HCT116 (cell line): Measurements from ENCODE around the gene NRXN2.

Experiments used
- CBX3 ChIP-seq: IDR thresholded peaks from 2 replicates; pipeline ENCODE4 v1.6.1; 2012; ENCODE audit warnings: low read depth
- CEBPB ChIP-seq: IDR thresholded peaks from 2 replicates; pipeline ENCODE4 v1.6.1; 2012; ENCODE audit warnings: low read depth
- EGR1 ChIP-seq: IDR thresholded peaks from 2 replicates; pipeline ENCODE4 v1.6.1; 2012; ENCODE audit warnings: low read depth
- EZH2 ChIP-seq: fragments of 200-600 bp; sonication (generic); IDR thresholded peaks from 2 replicates; pipeline ENCODE4 v1.6.1; 2017; ENCODE audit warnings: antibody characterized with exemption, mixed run types
- JUND ChIP-seq: IDR thresholded peaks from 2 replicates; pipeline ENCODE4 v1.6.1; 2012
- POLR2A ChIP-seq: IDR thresholded peaks from 2 replicates; pipeline ENCODE4 v1.7.0; 2011; ENCODE audit warnings: borderline replicate concordance; ENCODE audit not compliant: insufficient read depth, insufficient read length; ENCODE audit errors: extremely low read depth
- POLR2AphosphoS5 ChIP-seq: IDR thresholded peaks from 2 replicates; pipeline ENCODE4 v1.6.1; 2011; ENCODE audit warnings: mild to moderate bottlenecking, low read depth, low read length, moderate library complexity
- RAD21 ChIP-seq: IDR thresholded peaks from 2 replicates; pipeline ENCODE4 v1.6.1; 2012; ENCODE audit warnings: low read depth, mild to moderate bottlenecking
- SIN3A ChIP-seq: IDR thresholded peaks from 2 replicates; pipeline ENCODE4 v1.6.1; 2012; ENCODE audit warnings: low read depth
- TCF7L2 ChIP-seq: IDR thresholded peaks from 2 replicates; pipeline ENCODE4 v1.7.0; 2011; ENCODE audit warnings: borderline replicate concordance, inconsistent platforms; ENCODE audit not compliant: insufficient read depth, insufficient read length; ENCODE audit errors: extremely low read depth
- ZFX ChIP-seq: fragments of 450-650 bp; IDR thresholded peaks from 2 replicates; pipeline ENCODE4 v1.6.1; 2017
- ZNF274 ChIP-seq: fragments of 200-500 bp; sonication (Bioruptor generic); IDR thresholded peaks from 2 replicates; pipeline ENCODE4 v1.6.1; 2014; ENCODE audit warnings: mild to moderate bottlenecking, low read depth, low read length, inconsistent platforms
- TF ChIP-seq, protein P1 (sequence below), 3 experiments: fragments of 200-600 bp in 1 of 3; sonication (generic) in 1 of 3; IDR thresholded peaks in 2 of 3; conservative IDR thresholded peaks in 1 of 3; 2 replicates each; pipeline ENCODE4 v1.5.1; 2012 to 2017; ENCODE audit warnings: low read depth in 2 of 3, low read length in 2 of 3, antibody characterized with exemption in 1 of 3, borderline replicate concordance in 1 of 3, control low read depth in 1 of 3, mild to moderate bottlenecking in 1 of 3, mixed read lengths in 1 of 3, mixed run types in 1 of 3, moderate library complexity in 1 of 3; ENCODE audit not compliant: insufficient read depth in 1 of 3
- TF ChIP-seq, protein P2 (sequence below): IDR thresholded peaks from 2 replicates; pipeline ENCODE4 v1.6.1; 2012; ENCODE audit warnings: low read depth

DNA sequence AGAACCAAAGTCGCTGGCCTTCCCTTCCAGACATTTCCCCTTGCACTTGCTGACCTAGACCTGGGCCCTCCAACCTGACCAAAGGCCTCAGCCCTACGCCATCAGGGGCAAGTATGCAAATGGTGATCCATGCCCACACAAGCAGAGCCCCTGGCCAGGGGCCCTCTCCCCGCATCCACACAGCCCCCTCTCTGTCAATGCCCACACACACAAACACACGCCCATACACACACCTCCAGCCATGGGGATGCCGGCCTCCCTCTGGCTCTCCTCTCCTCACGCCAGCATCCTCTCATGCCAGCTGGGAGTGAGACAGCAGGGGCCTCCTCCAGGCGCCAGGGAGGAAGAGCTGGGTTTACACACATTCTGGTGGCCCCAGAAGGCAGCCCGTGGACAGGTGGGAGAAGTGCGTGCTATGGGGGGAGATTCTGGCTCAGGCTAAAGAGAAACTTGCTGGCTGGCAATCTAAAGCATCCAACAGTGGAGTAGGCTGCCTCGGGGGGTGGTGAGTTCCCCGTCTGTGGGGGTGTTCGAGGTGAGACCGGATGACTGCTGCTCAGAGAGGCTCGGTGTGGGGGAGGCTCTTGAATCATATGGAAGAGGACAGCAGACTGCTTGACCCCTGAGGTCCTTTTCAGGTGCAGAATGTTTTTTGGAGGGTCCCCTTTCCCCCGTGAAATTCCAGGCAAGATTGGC lies 4.8 kb downstream of the NRXN2 start:
- no peak for TF ChIP-seq EZH2
- TF ChIP-seq, protein P1, sequence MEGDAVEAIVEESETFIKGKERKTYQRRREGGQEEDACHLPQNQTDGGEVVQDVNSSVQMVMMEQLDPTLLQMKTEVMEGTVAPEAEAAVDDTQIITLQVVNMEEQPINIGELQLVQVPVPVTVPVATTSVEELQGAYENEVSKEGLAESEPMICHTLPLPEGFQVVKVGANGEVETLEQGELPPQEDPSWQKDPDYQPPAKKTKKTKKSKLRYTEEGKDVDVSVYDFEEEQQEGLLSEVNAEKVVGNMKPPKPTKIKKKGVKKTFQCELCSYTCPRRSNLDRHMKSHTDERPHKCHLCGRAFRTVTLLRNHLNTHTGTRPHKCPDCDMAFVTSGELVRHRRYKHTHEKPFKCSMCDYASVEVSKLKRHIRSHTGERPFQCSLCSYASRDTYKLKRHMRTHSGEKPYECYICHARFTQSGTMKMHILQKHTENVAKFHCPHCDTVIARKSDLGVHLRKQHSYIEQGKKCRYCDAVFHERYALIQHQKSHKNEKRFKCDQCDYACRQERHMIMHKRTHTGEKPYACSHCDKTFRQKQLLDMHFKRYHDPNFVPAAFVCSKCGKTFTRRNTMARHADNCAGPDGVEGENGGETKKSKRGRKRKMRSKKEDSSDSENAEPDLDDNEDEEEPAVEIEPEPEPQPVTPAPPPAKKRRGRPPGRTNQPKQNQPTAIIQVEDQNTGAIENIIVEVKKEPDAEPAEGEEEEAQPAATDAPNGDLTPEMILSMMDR (IDR thresholded peaks at IDR 0.05 in 2 of 3, conservative IDR thresholded peaks at IDR 0.05 in 1 of 3; ENCODE audit: borderline replicate concordance in 1 of 3, insufficient read depth in 1 of 3, low read depth in 2 of 3, low read length in 2 of 3) = no peak
- TF ChIP-seq CBX3 = no peak
- TF ChIP-seq CEBPB = no peak
- TF ChIP-seq RAD21 = no peak
- no peak for TF ChIP-seq EGR1
- TF ChIP-seq, protein P2, sequence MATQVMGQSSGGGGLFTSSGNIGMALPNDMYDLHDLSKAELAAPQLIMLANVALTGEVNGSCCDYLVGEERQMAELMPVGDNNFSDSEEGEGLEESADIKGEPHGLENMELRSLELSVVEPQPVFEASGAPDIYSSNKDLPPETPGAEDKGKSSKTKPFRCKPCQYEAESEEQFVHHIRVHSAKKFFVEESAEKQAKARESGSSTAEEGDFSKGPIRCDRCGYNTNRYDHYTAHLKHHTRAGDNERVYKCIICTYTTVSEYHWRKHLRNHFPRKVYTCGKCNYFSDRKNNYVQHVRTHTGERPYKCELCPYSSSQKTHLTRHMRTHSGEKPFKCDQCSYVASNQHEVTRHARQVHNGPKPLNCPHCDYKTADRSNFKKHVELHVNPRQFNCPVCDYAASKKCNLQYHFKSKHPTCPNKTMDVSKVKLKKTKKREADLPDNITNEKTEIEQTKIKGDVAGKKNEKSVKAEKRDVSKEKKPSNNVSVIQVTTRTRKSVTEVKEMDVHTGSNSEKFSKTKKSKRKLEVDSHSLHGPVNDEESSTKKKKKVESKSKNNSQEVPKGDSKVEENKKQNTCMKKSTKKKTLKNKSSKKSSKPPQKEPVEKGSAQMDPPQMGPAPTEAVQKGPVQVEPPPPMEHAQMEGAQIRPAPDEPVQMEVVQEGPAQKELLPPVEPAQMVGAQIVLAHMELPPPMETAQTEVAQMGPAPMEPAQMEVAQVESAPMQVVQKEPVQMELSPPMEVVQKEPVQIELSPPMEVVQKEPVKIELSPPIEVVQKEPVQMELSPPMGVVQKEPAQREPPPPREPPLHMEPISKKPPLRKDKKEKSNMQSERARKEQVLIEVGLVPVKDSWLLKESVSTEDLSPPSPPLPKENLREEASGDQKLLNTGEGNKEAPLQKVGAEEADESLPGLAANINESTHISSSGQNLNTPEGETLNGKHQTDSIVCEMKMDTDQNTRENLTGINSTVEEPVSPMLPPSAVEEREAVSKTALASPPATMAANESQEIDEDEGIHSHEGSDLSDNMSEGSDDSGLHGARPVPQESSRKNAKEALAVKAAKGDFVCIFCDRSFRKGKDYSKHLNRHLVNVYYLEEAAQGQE = no peak
- TF ChIP-seq JUND = no peak
- no peak for TF ChIP-seq POLR2A
- no peak for TF ChIP-seq POLR2AphosphoS5
- TF ChIP-seq ZFX = no peak
- no peak for TF ChIP-seq TCF7L2
- TF ChIP-seq SIN3A = no peak
- TF ChIP-seq ZNF274 = no peak
